Peyer's patch (tissue), 4 donors: ENCODE results near the gene OPTC. TPM values are rescaled to one million over a fixed set of nuclear protein-coding genes. Genes with fewer than 3 reads are reported as not detected.

Source experiments
- DNase-seq, 3 donors: peaks; one replicate each; pipeline ENCODE4 v3.0.0-alpha.2; 2017 to 2019
- H3K27ac ChIP-seq, 4 donors: fragments of 200-600 bp; sonication (generic); one replicate each; pipeline ENCODE4 v1.5.1; 2016 to 2019
- H3K27me3 ChIP-seq, 2 donors: fragments of 200-600 bp; sonication (generic); one replicate each; pipeline ENCODE4 v1.5.1; 2019
- H3K36me3 ChIP-seq, 3 donors: fragments of 200-600 bp; sonication (generic); one replicate each; pipeline ENCODE4 v1.5.1; 2016 to 2019
- H3K4me1 ChIP-seq, 4 donors: fragments of 200-600 bp; sonication (generic); one replicate each; pipeline ENCODE4 v1.5.1; 2016 to 2019
- H3K4me3 ChIP-seq, 4 donors: fragments of 200-600 bp; sonication (generic); 1 replicate in 3 of 4; 2 replicates in 1 of 4; pipeline ENCODE4 v1.5.1; 2016 to 2019; ENCODE audit warnings: mild to moderate bottlenecking in 1 of 4
- H3K9me3 ChIP-seq, 4 donors: fragments of 200-600 bp; sonication (generic); one replicate each; pipeline ENCODE4 v1.5.1; 2016 to 2019; ENCODE audit warnings: mild to moderate bottlenecking in 1 of 4
- POLR2A ChIP-seq, 2 donors: fragments of 450-650 bp; IDR thresholded peaks; one replicate each; pipeline ENCODE4 v1.5.1; 2017; ENCODE audit warnings: antibody characterized with exemption in 2 of 2, mild to moderate bottlenecking in 2 of 2, moderate library complexity in 2 of 2
- total RNA-seq, 4 donors: library from RNA; depleted of rRNA; stranded (reverse); fragments of >200 nt; gene quantifications; one replicate each; pipeline ENCODE4 v1.1.0, GENCODE V29; 2016
- TF ChIP-seq, protein P1 (sequence below), 6 experiments: fragments of 450-650 bp in 4 of 6; fragments of 200-600 bp in 2 of 6; sonication (generic) in 1 of 6; IDR thresholded peaks; one replicate each; pipeline ENCODE4 v1.5.1; 2017 to 2019; ENCODE audit warnings: antibody characterized with exemption in 6 of 6, mild to moderate bottlenecking in 3 of 6, moderate library complexity in 1 of 6

The OPTC gene
- total RNA-seq, 4 donors from 2014 or later, result not detected

DNA sequence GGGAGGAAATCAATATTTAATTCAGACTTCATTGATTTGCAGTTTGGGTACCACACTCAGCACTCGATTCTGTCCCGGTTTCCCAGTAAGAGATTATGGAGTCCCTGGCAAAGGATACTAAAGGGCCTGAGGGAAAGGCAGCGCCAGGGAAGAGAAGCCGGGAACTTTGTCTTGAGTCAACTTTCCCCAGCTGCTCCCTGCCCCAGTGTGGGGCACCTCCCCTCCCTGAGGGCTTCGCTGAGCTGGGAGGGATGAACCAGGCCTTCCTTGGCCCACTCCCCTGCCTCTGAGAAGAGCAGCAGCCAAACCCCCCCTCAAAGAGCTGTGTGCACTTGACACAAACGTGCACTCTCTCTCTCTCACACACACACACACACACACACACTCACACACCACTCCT is 32.6 kb downstream of the OPTC start:
- no peak overlapping the region for H3K27ac ChIP-seq
- TF ChIP-seq, protein P1, sequence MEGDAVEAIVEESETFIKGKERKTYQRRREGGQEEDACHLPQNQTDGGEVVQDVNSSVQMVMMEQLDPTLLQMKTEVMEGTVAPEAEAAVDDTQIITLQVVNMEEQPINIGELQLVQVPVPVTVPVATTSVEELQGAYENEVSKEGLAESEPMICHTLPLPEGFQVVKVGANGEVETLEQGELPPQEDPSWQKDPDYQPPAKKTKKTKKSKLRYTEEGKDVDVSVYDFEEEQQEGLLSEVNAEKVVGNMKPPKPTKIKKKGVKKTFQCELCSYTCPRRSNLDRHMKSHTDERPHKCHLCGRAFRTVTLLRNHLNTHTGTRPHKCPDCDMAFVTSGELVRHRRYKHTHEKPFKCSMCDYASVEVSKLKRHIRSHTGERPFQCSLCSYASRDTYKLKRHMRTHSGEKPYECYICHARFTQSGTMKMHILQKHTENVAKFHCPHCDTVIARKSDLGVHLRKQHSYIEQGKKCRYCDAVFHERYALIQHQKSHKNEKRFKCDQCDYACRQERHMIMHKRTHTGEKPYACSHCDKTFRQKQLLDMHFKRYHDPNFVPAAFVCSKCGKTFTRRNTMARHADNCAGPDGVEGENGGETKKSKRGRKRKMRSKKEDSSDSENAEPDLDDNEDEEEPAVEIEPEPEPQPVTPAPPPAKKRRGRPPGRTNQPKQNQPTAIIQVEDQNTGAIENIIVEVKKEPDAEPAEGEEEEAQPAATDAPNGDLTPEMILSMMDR (IDR thresholded peaks at IDR 0.05), result no peak
- no peak for TF ChIP-seq POLR2A (IDR thresholded peaks at IDR 0.05)
- H3K4me3 ChIP-seq, result no peak overlapping the region
- H3K36me3 ChIP-seq, result no peaks in the 10 kb centered on the region
- H3K9me3 ChIP-seq, result no peaks in the 10 kb centered on the region
- no peaks in the 10 kb centered on the region for H3K27me3 ChIP-seq
- no peak for DNase-seq
- peaks cover 0 to 10% (median 0%) of the 10 kb centered on the region in 4 donors for H3K4me1 ChIP-seq

DNA sequence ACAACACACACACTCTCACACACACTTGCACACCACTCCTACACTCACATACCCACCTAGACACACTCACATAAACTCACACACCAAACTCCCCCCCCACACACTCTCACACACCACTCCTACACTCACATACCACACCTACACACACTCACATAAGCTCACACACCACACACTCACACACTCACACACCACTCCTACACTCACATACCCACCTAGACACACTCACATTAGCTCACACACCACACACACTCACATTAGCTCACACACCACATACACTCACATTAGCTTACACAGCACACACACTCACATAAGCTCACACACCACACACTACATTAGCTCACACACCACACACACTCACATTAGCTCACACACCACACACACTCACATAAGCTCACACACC is 33.1 kb downstream of the OPTC start:
- no peak overlapping the region for H3K4me3 ChIP-seq
- no peaks in the 10 kb centered on the region for H3K27me3 ChIP-seq
- no peaks in the 10 kb centered on the region for H3K36me3 ChIP-seq
- DNase-seq, result no peak
- H3K9me3 ChIP-seq, result no peaks in the 10 kb centered on the region
- TF ChIP-seq, protein P1 (IDR thresholded peaks at IDR 0.05), result no peak
- no peak for TF ChIP-seq POLR2A (IDR thresholded peaks at IDR 0.05)
- peaks cover 0 to 6% (median 0%) of the 10 kb centered on the region in 4 donors for H3K4me1 ChIP-seq
- H3K27ac ChIP-seq, result no peak overlapping the region

DNA sequence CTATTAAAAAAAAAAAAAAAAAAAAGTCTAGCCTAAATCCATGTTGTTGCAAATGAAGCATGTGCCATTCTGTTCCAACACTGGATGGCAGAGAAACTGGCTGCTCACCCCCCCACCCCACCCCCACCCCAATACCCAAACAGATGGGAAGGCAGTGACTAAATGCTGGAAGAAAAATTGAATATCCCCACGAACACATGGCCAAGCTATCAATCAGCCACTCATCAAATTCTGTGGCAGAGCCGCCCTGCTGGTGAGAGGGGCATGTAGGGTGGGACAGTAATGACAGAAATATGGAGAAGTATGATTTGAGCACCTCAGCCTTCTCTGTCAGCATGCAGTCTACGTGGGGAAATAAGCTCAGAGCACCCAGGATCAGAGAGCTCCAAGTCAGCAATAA is 34.1 kb downstream of the OPTC start:
- no peaks in the 10 kb centered on the region for H3K9me3 ChIP-seq
- H3K27ac ChIP-seq, result no peak overlapping the region
- H3K4me1 ChIP-seq, result peaks cover 0 to 4% (median 0%) of the 10 kb centered on the region in 4 donors
- TF ChIP-seq, protein P1 (IDR thresholded peaks at IDR 0.05), result no peak
- no peak for TF ChIP-seq POLR2A (IDR thresholded peaks at IDR 0.05)
- H3K36me3 ChIP-seq, result no peaks in the 10 kb centered on the region
- H3K27me3 ChIP-seq, result no peaks in the 10 kb centered on the region
- no peak overlapping the region for H3K4me3 ChIP-seq
- DNase-seq, result no peak

DNA sequence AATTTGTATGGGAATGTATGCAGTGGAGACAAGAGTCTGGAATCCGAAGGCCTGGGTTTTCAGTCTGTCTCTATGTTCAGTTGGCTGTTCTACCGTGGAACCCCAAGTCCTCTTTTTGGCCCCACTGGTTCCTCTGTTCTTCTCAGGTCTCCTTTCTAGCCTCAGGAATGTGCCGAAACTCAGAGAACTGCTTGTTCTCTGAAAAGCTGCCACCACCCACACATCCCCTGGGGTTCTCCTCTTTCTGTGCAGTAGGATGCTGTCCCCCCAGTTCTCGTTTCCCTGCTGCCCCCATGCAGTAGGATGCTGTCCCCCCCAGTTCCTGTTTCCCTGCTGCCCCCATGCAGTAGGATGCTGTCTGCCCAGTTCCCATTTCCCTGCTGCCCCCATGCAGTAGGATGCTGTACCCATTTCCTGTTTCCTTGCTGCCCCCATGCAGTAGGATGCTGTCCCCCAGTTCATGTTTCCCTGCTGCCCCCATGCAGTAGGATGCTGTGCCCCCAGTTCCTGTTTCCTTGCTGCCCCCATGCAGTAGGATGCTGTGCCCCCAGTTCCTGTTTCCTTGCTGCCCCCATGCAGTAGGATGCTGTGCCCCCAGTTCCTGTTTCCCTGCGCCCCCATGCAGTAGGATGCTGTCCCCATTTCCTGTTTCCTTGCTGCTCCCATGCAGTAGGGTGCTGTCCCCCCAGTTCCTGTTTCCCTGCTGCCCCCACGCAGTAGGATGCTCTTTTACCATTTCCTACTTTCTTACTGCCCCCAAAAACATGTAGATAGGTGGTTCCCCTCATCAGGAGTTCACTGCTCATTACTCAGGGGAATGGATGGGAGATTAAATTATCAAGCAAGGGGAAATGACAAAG is 35.3 kb downstream of the OPTC start:
- DNase-seq, result no peak
- H3K9me3 ChIP-seq, result no peaks in the 10 kb centered on the region
- no peaks in the 10 kb centered on the region for H3K36me3 ChIP-seq
- H3K4me1 ChIP-seq, result peaks cover 0 to 4% (median 0%) of the 10 kb centered on the region in 4 donors
- TF ChIP-seq, protein P1 (IDR thresholded peaks at IDR 0.05), result no peak
- TF ChIP-seq POLR2A (IDR thresholded peaks at IDR 0.05), result no peak
- H3K4me3 ChIP-seq, result no peak overlapping the region
- H3K27ac ChIP-seq, result no peak overlapping the region
- no peaks in the 10 kb centered on the region for H3K27me3 ChIP-seq

DNA sequence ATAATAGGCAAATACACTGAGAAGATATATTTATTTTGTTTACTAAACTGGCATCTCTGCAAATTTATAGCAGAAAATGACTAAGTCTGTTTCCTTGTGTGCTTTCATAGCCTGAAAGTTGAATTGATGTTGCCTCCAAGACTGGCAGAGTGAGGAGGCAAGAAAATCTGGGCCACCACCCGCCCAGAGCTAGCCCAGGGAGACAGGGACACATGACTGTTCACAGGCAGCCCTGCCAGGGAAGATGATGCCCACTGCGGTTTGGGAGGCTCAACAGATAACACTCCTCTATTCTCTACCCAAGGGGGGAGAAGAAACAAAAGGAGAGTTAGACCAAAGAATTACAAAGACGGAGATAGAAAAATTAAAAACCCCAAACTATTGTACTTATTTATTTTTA is 37.1 kb downstream of the OPTC start:
- Histone ChIP-seq H3K27ac (no peak overlapping the region), H3K4me1 (peaks cover 0 to 4% (median 0%) of the 10 kb centered on the region in 4 donors), H3K9me3 (no peaks in the 10 kb centered on the region), H3K27me3 (no peaks in the 10 kb centered on the region), H3K4me3 (no peak overlapping the region), H3K36me3 (no peaks in the 10 kb centered on the region)
- no peak for DNase-seq
- TF ChIP-seq, protein P1 (IDR thresholded peaks at IDR 0.05), result no peak
- TF ChIP-seq POLR2A (IDR thresholded peaks at IDR 0.05), result no peak
